GM19328 (cell line): ENCODE results near the gene NDUFC2.
"Not testable (repeated sequence)": the region's sequence is repeated elsewhere in the genome, so short reads cannot be mapped to it uniquely, and the experiment has no call there.

ENCODE experiments used
- ATAC-seq: cut with Tn5 transposase; IDR thresholded peaks from one replicate; pipeline ENCODE4 v1.9.1; 2021; ENCODE audit warnings: mild to moderate bottlenecking, moderate library complexity; ENCODE audit not compliant: unreplicated experiment

NDUFC2 gene

DNA sequence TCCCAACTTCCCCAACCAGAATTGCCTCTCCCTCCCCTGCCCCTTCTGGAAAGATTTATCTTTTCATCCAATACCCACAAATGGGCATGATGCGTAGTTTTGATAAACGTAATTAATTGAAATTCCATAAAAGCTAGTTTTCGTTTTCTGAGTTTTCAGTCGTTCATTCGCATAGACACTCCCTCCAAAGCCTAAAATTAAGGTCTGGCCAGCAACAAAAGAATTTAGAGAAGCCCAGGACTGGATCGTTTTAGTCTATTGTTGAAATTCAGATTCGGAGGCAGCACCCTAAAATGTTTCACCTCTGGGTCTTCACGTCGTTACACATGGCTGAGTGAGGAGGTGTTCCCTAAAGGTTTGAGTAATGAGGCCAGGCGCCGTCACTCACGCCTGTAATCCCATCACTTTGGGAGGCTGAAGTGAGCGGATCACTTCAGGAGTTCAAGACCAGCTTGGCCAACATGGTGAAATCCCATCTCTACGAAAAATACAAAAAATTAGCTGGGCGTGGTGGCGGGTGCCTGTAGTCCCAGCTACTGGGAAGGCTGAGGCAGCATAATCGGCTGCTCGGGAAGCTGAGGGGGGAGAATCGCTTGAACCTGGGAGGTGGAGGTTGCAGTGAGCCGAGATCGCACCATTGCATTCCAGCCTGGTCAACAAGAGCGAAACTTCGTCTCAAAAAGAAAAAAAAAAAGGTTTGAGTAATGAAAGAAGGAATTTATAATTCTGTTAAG lies 589 bp upstream of the NDUFC2 start:
- no peak for ATAC-seq

DNA sequence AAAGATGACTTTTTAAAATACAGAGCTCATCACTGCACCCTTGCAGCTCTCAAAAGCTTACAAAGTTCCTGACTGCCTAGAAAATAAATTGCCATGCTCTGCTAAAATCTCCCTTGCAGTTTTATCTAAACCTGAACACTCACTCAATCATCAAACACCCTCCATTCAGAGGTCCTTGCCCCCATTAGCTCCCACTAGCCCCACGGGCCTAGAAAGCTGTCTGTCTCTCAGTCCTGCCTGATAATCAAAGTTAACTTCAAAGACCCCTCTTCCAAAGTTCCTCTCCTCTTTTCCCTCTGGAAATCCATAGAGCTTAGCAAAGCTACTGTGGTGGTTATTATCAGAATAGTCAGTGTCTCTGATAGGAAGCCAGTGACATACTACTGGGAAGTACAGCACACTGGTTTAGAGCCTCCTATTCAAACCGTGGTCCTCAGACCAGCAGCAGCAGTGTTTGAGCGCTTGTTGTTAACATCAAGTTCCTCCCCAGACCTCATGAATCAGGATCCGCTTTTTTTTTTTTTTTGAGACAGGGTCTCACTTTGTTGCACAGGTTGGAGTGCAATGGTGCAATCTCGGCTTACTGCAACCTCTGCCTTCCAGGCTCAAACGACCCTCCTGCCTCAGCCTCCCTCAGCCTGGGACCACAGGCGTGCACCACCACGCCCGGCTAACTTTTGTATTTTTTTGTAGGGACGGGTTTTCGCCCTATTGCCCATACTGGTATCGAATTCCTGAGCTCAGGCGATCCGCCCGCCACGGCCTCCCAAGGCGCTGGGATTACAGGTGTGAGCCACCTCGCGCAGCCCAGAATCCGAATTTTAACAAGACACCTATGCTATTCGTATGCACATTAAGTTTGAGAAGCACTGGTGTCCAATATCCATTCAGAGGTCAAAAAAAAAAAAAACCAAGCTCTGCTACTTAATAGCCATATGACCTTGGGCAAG lies 1.2 kb downstream of the NDUFC2 start:
- no peak for ATAC-seq

DNA sequence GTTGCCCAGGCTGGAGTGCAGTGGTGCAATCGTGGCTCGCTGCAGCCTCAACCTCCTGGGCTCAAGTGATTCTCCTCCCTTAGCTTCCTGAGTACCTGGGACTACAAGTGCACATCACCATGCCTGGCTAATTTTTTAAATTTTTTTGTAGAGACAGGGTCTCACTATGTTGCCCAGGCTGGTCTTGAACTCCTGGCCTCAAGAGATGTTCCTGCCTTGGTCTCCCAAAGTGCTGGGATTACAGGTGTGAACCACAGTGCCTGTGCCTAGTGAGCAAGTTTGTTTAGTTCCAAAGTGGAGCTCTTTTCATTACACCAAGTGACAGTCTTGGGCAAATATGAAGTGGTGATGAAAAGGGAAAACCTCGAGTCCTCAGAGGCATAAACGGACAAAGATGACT lies 2.1 kb downstream of the NDUFC2 start:
- not testable (repeated sequence) for ATAC-seq

DNA sequence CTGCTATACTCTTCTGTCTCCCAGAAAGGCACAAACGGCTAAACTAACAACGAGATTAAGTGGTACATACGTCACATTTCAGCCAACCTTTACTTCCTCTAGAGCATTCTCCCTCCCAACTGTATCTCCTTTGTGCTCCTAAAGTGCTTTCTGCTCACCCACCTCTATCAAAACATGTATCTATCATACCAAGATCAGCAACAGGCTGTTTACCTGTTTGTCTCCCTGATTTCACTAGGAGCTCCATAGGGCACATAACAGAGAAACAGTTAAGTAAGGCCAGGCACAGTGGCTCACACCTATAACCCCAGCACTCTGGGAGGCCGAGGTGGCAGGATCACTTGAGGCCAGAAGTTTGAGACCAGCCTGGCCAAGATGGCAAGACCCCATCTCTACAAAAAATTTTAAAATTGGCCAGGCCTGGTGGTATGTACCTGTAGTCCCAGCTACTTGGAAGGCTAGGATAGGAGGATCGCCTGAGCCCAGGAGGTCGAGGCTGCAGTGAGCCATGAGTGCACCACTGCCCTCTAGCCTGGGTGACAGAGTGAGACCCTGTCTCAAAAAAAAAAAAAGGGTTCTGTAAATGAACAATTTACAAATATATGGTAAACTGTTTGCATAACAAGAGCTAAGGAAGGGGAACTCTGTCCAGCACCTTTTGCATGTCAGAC lies 2.8 kb downstream of the NDUFC2 start:
- ATAC-seq = no peak

DNA sequence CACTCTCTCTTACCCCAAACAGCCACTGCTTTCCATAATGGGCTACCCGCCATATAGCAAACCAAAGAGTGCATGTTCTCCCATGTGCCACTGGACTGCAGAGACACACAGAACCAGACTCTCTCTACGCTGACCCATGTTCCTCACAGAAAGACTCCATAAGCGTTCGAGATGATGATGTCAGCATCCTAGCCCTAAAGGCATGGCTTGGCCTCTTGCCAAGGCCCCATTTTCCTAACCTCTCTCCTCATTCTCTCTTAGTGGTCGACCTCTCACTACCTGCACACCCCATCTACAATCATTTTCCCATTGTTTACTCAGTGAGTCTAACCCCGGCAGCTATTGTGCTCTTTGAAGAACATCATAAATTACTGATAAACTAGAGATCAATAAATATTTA lies 4.9 kb downstream of the NDUFC2 start:
- no peak for ATAC-seq

DNA sequence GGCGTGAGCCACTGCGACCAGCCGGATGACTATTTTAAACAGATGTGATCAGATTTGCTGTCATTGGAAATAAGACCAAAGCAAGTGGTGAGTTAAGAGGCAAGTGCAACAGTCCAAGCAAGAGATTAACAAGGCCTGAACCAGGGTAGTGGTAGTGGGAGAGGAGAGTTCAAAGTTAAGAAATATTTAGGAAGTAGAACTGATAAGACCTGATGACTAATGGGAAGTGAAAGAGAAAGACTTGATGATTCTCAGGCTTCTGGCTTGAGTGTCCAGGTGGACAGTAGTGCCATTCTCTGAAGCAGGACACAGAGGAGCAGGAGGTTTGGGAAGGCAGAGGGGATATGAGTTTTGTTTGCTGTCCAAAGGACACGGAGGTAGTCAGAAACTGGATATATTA lies 7.2 kb downstream of the NDUFC2 start:
- ATAC-seq = no peak

DNA sequence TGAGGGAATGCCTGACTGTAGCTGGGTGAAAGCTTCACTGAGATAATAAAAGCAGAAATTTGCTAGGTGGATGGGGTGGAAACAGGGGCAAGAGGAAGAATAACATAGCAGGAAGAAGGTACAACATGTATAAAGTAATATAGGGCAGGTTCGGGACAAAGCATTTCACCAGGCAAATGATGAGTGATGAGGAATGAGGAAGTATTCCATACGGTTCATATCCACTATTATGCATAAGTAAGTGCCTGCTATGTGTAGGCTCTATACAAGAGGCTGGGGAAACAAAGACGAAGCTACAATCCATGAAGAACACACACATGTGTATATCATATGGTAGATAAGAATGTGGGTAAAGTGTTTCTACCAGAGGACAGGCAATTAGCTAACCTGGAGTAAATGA lies 7.9 kb downstream of the NDUFC2 start:
- no peak for ATAC-seq

DNA sequence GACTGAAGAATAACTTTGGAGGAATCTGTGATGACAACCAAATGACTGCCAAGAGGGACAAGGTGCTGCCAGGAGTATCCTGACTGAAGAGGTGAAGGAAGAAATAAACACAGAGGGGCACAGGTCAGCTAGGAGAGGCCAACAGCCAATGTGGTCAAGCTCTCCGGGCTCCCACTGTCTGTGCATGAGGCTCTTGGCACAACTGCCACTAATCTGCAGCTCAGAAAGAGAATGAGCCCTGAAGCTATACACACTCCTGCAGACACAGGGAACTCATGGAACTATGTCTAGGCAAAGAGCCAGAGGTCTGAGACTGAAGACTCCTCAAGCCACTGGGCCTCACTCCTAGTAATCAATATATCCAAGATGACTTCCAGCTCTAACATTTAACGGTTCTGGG lies 9.0 kb downstream of the NDUFC2 start:
- no peak for ATAC-seq

DNA sequence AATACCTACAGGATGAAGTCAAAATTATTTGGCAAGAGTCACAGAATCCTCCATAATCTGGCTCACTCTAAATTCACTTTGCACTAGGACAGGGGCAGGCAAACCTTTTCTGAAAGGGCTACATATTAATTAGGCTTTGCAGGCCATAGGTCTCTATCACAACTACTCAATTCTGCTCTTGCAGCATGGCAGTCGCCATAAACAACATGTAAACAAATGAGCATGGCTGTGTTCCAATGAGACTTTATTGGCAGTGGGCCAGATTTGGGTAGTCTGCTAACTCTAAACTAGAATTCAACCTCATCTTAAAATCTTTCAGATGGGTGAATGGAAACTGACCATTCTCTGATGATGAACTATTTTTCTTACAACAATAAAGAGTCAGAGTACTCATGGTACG lies 10.2 kb downstream of the NDUFC2 start:
- ATAC-seq = no peak

DNA sequence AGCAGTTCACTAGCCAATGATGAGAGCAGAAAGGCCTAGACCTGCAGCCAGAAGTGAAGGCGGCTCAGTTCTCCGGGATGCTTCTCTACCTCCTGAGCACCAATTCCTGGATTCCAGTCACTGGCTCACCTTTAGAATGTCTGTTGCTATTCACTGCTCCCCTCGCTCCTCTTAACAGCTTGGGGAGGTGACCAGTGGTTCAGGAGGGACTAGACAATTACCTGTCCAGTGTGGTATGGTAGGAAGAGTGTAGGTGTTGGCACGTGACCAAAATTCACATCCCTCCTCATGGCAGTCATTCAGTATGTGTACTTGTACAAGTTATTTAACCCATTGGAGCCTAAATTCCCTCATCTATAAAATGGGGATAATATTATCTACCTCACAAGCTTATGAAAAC lies 12.0 kb downstream of the NDUFC2 start:
- no peak for ATAC-seq

DNA sequence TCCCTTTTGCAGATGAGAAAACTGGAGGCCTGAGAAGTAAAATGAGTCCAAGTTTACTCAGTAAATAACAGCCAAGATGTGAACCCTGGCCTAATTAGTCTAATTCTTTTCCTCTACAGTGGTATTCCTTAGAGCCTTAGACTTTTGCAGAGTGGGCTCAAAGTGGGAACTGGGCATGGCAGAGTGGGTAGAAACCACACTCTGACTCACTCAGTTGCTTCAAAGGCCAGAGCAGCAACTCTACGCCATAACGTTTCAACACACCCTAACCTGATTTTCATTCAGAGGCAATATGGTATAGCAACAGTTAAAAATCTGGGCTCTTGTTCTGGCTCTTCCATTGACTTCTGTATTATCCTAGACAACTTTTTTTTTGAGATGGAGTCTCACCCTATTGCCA lies 13.2 kb downstream of the NDUFC2 start:
- ATAC-seq = no peak

DNA sequence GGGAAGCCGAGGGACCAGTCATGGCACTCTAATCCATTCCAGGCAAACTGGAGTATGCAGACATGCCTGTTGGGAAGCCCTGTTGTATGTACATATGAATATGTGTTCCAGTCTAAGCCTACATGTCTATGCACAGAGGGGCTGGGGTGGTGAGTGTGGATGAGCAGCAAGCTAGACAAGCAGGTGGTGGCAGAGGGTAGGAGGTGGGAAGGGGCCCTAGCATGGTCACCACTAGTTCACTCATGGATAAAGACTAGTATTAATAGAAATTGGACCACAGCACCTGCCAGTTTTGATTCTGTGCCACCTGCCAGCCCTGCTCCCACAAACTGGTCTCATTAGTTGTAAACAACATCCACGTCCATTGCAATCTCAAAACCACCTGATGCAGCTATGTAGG lies 14.5 kb downstream of the NDUFC2 start:
- ATAC-seq = no peak

DNA sequence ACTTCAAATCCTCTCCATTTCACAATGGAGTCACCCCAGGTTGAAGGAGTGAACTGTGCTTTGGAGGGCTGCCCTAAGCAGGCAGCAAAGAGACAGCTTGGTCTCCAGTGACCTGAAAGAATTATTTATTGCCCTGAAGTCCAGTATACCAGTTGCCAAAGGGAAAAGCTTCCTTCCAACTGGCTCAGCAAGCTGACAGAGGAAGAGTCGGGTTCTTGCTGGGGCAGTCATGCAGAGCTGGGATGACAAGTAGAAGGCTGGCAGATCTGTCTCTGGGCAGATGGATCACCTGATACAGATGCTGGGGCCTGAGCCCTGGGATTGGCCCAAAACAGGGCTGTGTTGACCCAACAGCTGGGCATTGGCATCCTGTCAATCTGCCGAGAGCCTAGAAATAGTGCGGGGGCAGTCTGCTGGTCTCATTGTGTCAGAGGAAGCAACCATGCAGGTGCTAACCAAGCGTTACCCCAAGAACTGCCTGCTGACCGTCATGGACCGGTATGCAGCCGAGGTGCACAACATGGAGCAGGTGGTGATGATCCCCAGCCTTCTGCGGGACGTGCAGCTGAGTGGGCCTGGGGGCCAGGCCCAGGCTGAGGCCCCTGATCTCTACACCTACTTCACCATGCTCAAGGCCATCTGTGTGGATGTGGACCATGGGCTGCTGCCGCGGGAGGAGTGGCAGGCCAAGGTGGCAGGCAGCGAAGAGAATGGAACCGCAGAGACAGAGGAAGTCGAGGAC lies 16.1 kb downstream of the NDUFC2 start, which contains the start of gene THRSP:
THRSP (plus strand) TSS at position 422 of the 742 bp plus-strand sequence; CDS start at position 443, 21 bp downstream.
- no peak for ATAC-seq

DNA sequence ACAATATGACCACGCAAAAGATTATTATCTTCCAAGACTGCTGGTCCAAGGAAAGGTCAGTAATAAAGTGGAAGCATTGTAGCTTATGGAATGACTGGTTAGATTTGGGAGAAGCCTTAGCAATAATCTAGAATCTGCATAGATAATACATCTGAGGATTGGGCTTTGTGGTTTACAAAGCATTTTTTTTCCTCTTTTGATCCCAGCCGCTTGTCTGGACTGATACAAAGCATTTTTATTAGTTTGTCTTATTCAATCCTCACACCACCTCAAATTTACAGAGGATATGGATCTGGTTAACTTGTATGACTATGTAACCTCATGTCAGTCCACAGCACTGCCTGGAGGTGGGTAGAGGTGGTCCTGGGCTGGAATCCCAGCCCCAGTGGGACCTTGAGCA lies 17.0 kb downstream of the NDUFC2 start:
- no peak for ATAC-seq

DNA sequence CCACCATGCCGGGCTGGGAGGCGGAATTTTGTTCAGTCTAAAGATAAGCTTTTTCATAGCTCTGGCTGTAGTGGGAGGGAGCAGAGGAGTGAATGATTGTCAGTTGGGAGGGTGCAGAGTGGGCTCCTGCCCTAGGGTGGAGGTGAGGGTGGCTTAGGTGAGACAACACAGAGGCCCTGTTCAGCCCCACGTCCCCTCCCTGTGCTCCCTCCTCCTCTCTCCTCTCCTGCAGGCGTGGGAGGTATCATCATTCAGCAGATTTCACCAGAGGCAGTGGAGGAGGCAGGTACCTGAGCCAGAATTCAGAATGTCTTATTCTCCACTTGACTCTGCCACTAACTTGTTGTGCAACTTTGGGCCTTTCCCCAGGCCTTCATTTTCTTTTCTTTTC lies 17.7 kb downstream of the NDUFC2 start:
- ATAC-seq = no peak

DNA sequence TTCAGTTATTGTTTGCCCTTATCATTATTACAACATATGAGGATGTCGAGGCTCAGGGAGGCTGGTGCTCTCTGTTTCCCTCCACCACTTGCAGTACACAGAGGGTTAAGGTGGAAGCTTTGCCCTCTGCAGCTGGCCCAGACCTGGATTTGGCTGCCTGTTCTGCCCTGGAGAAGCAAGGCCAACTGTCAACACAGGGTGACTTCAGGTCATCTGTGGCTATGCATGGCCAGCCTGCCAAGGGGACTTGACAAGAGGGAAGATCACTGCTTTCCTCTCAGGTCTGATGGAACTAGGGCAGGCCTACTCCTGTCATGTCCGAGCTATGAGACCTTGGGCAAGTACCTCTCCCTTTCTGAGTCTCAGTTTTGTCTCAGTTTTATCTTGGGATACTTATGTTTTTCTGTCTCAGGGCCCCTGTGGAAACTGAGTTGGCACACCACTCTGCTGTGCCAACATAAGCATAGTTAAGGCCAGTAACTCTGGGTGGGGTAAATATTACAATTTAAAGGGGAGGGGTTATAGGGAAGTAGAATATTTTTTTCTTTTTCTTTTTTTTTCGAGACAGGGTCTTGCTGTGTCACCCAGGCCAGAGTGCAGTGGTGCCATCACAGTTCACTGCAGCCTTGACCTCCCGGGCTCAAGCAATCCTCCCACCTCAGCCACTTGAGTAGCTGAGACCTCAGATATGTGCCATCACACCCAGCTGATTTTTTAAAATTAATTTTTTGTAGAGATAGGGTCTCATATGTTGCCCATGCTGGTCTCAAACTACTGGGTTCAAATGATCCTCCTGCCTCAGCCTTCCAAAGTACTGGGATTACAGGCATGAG lies 18.4 kb downstream of the NDUFC2 start:
- no peak for ATAC-seq

DNA sequence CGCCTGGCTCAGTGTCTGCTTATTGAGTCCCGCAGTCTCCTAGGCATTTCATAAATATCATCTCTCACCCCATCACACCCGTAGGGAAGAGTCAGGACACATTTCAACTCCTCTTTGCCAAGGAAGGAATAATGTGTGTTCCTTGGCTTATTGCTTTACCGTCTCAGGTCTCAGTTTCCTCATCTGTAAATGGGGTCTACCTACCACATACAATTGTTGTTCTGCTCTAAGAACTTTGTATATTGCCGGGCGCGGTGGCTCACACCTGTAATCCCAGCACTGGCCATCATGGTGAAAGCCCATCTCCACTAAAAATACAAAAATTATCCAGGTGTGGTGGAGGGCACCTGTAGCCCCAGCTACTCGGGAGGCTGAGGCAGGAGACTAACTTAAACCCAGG lies 19.1 kb downstream of the NDUFC2 start:
- no peak for ATAC-seq

DNA sequence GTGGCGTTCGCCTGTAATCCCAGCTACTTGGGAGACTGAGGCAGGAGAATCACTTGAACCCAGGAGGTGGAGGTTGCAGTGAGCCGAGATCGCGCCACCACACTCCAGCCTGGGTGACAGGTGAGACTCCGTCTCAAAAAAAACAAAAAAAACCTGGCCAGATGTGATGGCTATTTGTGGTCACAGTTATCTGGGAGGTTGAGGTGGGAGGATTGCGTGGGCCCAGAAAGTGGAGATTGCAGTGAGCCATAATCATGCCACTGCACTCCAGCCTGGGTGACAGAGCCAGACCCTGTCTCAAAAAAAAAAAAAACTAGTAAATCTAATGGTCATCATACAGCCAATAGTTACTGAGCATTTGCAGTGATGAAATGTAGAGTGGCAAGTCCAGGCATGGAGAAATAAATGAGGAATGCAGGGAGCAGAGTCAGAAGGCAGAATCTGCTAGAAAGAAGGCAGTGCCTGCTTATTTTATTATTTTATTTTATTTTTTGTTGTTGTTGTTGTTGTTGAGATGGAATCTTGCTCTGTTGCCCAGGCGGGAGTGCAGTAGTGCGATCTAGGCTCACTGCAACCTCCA lies 19.8 kb downstream of the NDUFC2 start:
- ATAC-seq = not testable (repeated sequence)

DNA sequence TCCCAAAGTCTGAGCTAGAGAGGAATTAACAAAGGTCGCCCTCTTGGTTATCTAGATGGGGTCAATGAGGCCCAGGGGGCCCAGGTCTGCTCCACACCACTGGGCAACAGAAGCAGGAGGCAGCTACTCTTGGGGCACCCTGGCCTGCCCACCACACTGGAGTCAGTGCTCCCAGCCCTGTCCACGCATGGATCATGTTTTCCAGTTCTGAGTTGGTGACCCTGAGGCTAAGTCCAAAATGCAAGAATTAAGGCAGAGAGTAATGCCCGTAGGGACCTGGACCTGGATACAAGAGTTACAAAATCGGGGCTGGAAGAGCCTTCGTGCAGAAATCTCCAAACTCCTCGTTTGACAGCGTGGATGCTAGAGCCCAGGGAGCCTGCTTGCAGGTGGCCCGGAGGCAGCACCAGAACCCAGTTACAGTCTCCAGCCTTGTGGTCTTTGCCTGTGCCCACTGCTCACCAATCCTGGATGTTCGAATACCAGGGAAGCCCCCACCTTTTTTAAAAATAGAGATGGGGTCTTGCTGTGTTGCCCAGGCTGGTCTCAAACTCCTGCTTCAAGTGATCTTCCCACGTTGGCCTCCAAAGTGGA lies 22.1 kb downstream of the NDUFC2 start:
- no peak for ATAC-seq
